HG03108 (cell line): ENCODE data around the gene FHOD3.

Source experiments
- ATAC-seq: cut with Tn5 transposase; IDR thresholded peaks from one replicate; pipeline ENCODE4 v1.9.1; 2021; ENCODE audit warnings: moderate library complexity; ENCODE audit not compliant: unreplicated experiment

The FHOD3 gene

DNA sequence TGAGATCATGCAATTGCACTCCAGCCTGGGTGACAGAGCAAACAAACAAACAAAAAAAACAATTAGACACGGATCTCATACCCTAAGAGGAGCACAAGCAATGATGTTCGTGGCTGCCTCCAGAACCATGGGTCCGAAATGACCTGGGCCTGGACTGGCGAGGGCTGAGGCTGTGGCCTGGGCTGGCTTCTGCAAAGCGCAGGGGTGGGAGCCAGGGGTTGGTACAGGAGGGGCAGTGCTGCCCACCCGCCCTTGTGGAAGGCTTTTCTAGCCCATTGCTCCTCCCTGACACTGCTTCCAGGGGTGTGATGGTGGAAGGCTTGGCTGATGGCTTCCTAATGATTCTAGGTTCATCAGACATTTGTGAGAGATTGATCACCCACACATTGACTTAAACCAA lies 167.8 kb downstream of the FHOD3 start:
- no peak for ATAC-seq

DNA sequence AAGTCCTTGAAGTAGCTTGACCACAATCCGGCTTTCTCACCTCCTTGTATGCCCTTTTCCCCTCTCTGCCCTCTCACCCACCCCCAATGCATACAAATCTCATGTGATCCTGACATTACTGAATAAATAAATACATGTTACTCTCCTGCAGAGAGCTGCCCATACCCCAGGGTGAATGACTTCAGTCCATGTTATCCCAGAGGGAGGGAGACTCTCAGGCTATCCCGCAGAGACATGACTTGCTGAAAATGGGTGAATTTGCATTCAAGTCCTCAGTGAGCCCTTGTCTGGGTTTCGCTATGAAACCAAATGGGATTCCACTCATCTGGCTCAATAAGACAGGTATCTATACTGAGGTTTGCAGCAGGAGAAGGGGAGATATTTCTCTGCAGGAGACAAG lies 168.5 kb downstream of the FHOD3 start:
- ATAC-seq, result no peak

DNA sequence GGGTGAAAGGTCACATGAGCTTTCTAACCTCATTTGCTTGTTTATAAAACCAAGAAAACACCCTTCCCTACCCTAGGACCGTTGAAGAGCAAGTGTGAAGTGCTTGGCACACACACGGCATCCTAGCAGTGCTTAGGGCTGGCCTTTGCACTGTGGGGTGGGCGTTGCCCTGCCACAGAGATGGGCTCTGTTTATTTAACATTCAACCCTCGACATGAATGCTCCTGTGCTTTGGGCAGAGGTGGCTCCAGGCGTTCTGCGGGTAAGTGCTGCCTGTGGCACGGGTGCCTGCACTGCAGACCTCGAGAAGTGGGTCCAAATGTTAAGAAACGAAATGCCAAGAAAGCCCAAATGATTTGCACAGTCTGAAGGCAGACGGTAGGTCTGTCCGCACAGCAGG lies 170.1 kb downstream of the FHOD3 start:
- ATAC-seq, result no peak

DNA sequence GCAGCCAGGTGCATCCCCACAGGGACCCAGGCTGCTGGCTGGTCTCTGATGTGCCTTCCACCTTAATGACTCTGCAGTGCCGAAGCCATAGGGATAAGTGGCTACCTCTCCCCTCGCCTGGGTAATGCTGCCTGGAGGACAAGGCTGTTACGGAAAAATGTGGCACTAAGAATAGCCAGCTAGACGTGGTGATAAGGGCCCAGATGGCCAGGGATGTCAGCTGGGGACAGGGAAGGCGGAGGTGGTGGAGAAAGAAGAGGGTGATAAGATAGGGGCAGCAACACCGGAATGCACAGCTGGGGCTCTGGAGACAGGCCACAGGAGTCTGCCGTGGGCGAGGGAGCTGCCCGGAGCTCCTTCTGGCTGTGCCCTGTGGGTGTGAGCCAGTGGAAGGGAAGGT lies 170.6 kb downstream of the FHOD3 start:
- ATAC-seq, result no peak

DNA sequence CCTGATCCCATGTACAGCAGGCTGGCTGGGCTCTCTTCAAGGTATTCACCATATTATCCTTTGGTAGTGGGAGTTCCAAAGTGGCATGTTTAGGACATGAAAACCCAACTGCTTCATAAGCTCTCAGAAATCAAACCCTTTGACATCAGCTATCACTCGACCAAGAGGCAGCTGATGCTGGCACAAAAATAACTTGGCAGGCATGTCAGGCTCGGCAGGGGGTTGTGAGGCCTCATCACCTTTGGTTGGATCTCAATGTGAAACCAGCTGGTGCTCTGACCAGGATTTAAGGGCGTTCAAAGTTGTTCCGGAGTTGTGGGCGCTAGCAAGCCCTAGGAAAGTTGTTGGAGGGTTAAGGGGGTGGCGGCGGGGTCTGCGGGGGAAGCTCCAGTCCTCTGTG lies 171.9 kb downstream of the FHOD3 start:
- ATAC-seq, result no peak

DNA sequence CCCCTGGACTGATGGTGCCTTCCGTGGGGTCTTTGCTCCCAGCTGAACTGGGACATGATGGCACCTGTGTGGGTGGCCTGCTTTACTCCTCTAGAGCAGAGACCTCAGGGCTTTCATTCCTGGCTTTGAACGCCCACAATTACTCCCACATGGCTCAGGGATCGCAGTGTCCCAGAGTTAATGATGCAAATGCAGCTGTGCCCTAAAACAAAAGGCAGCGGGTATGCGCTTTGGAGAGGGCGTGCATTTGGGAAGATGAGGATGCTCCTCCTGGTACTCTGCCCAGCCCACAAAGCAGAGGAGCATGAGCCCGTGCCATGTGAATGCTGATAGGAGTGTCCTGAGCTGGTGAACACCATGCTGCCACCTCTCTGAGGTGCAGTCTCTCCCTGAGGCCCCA lies 173.4 kb downstream of the FHOD3 start:
- no peak for ATAC-seq

DNA sequence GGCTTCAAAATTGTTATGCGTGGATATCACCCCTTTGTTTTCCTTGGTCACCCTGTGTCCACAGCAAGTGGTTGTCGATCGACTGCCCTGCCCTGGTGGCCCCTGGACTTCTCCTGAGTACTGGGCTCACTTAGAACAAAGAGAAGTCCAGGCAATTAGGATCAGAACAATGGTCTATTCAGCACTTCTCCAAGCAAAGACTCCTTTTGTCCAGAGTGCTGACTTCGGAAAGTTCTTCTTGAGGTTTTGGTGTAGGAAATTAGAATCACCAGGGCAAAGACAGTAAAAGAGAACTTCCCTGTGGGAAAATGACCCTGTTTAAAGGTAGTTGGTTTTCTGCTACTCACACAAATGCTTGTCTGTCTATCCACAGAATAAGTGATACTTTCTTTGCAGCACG lies 173.9 kb downstream of the FHOD3 start:
- no peak for ATAC-seq

DNA sequence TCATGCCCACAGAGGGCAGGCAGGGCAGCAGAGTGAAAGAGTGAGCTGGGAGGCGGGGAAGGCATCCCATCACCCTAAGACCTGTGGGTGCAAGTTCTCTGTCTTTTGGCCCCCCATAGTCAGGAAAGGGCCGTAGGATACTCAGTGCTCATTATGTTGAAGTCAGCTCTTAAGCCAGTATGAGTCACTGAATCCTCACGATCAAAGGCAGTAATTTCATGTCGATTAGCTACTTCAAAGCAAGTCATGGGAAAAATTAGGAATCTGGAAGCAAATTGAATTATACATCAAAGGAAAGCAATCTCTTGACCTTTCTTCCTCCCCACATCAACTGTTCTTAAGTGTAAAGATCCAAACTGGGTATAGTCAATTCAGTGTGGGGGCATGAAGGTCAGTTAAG lies 178.9 kb downstream of the FHOD3 start:
- ATAC-seq, result no peak

DNA sequence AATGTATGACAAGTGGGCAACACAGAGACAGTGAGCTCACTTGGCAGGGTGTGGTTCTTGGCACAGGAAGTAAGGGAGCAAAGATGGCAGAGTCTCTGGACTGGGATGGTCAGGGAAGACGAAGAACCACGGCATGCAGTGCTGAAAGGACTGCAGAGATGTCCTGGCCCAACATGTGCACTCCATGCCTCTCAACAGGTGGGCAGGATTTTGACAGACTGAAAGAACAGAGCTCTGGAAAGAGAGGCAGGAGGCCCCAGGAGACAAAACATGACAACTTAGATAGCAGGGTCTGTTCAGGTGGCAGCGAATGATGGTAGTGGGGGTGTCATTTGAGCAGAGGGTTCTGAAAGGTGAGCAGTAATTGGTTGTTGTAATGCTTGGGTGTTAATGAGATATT lies 180.3 kb downstream of the FHOD3 start:
- no peak for ATAC-seq

DNA sequence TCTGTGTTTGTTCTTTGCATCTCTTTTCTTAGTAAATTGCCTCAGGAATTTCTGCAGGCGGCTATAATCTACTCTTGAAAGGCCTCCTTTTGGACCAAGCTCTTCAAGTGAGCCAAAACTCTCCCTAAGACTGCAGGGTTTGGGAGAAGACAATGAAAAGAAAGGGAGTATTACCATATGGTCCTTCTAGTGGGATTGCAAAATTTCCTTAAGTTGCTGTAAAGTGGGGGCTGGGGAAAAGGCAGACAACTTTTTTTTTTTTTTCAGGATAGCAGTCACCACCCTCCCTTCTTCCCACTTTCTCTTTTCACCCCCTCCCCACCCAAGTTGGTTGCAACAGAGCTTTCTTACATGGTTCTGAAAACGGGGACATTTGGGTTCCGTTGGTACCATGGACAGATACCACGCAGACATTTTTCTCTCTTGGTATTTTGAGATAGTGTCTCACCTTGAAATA lies 183.7 kb downstream of the FHOD3 start:
- ATAC-seq, result no peak

DNA sequence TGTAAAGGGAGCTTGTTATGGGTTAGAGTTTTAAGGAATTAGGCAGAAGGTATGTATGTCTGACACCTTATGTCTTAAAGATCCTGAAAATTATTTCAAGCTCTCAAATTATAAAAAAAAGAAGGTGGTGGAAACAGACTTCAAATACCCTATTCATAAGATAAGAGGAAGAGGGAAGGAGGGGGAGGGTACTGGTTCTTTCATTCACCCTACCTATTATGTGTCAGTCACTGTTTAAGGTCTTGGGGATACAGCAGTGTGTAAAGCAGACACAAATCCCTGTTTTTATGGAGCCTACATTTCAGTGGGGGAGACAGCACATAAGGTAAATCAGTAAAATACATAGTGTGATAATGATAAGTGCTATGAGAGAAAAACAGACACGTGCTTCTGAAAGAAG lies 184.4 kb downstream of the FHOD3 start:
- no peak for ATAC-seq

DNA sequence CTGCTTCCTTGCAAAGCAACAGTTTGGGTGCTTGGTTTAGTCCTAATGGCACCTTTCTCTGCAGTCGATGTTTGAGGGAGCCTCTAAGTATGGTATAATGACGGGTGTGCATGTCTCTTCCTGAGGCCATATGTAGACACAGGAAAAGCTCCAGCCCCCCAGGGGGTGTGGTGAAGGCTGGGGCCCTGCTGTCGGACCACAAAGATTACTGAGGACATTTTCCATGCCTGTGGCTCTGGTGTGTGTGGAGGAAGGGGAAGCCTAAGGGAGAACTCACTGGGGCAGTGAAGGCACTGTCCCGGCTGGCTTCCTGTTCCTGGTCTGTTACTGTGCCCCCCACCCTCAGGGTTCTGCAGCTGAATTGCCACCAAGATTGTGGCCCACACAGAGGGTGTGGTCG lies 187.1 kb downstream of the FHOD3 start:
- ATAC-seq, result no peak

DNA sequence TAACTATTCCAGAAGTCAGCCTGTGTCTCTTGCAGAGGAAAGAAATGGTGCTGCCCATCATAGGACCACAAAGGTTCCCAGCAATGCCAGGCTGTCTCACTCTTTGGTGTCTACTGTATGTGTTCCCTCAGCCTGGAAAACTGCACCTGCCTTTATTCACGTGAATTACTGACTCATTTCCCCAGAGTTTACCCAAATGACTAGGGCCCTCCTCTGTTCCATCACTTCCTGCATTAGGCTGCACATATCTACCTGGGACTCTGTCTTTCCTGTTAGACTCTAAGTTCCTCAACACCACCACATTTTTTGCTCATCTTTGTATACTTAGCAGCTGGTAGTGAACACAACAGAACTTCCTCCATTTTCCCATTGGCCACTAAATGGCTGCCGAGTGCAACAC lies 188.3 kb downstream of the FHOD3 start:
- no peak for ATAC-seq

DNA sequence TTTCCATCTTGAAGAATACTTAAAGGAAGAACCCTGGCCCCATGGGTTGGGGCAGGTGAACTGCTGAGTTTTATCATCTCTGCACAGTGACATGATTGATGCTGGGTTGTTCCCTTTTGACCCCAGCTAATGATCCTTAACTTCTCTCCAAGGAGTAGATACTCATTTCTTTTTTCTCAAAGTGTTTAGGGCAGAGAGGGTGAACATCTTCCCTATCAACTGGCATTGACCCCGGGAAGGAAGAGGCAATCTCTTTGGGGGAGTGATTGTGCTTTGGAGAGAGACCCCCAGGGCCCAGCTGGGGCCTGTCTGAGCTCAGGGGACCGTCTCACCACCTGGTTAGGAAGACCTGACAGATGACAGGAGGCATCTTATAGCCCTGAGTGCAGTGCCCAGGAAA lies 190.6 kb downstream of the FHOD3 start:
- no peak for ATAC-seq

DNA sequence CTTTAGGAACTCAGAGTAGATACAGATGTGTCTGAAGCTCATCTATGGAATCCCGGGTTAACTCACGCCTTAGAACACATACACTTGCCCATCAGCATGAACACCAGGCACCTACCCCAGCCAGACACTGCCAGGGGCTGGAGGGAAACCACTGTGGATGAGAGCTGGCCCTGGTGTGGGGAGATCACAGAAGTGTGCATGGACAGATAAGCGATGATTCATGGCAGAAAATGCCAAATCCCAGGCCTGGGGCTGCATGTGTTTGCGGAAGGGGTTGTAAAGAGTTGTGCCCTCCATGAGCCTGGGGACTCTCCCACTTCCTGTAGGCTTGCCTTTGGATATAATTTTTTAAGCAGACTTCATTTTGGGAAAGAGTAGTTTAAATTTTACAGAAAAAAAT lies 193.4 kb downstream of the FHOD3 start:
- no peak for ATAC-seq

DNA sequence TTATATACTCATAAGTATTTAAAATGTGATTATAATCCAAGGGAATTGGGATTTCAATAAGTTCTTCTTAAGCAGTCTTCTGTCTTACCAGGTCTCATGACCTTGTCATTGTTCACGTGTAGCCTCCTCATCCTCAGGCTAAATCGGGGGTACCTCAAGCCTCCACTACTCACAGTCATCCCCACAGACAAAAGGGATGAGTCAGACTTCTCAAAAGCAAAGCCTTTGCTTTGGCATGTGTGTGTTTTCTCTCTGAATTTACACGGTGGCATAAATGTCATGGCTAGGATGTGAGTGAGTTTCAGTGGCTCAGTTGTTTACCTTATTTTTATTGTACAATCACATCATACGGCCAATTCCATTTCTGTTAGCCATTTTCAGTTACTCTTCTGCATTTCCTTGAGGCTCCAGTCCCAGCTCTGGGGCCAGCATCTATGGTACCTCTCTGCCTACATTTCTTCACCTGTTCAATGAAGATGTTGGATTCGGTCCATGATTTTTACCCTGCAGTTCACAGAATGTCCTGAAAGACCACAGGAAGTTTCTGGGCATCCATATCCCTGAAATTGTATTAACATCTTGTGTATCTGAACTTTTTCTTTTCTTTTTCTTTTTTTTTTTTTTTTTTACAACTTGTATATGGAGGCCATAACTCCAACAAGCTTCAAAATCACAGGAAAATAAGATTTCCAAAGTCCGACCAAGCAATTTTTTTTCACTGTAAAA lies 195.3 kb downstream of the FHOD3 start:
- ATAC-seq, result no peak

DNA sequence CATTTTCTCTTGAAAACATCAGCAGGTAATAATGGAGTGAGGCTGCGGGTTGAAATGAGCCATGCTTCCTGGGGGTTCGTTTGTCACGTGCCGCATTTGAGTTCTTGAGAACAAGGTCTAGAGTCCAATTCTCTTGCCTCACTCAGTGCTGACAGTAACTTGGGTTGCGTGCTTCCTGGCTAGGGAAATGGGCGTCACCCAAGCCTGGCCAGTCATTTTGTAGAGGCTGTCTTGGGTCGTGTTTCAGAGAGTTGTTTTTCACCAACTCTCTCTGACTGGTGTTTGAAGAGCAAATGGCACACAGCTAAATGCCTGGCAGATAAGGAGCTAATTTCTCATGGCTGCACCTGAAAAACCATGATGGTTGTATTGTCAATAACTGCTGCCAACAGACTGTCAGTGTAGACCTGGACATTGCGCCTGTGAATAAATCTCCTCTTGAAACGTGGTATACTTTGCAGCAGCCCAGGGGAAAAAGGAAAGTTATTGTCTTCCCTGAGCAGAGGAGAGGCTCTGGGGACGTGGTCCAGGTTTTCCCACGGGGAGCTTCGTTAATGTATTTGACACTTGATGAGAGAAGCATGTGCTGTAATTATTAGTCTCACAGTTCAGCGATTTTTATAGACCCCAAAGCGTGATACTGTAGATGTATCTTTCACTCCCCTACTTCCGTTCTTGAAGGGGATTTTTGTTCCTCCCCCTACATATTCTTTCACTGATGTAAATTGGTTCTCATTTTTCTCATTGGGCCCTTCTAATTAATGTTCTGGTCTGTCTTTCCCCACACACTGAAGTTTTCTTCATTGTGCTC lies 196.0 kb downstream of the FHOD3 start:
- no peak for ATAC-seq

DNA sequence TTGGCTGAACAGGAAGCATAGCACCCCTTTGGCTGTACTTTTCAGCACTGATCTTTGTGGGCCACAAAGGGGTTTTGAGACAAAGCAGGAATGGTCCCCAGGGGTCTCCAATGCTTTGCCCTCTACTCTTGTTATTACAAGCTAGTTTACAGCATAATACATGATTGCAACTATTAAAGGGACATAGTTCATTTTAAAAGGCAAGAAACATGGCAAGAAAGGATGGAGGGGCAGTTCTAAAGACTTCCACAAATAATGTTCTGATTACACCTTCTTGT lies 196.6 kb downstream of the FHOD3 start:
- ATAC-seq, result no peak

DNA sequence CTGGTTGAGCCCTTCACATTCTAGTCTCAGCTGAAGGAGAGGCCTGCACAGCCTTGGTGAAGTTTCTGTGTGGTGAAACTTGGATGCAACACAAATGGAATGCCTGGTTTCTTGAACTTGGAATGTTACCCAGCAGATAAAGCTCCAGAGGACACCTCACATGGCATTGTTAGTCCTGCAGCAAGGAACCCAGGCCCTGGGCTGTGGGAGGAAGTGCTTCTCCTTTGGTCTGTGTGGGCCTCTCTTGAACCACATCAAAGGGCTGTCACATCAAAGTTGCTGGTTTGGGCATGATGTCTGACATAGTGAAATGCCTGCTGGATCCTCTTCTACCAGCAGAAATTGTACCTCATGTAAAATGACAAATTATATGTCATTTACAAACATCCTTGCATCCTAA lies 198.5 kb downstream of the FHOD3 start:
- no peak for ATAC-seq

DNA sequence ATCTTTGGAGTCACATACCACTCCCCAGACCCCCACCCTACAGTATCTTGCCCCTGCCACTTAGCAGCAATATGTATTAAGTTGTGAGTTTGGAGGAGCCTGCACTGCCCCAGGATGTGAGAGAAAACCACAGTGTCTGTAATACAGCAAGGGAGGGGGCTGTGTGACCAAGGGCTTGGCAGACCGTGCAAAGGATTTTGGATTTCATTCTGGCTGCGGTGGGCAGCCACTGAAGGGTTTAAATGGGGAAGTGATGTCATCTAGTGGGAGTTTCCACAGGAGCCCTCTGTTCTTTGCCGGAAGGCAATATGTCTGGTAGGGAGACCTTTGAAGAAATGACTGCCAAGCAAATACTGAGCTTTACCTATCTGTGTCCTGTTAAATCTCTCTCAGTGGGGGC lies 202.4 kb downstream of the FHOD3 start:
- ATAC-seq, result peak; percentile 79

DNA sequence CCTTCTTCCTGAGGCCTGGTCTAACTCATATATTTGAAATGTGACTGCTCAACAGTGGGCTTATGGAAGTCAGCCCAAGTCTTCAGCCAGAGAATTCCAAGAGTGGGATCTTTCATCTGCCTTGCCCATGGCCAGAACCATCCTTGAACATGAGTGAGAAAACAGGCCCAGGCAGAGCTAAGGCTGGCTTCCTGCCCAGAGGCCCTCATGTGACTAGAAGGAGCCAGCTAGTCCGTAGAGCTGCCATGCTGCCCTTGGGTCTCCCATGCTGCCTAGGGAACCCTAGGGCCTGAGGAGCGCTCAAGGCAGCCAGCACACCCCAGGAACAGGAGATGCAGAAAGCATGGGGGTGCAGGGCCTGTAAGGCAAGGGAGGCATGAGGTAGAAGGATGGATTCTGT lies 203.6 kb downstream of the FHOD3 start:
- no peak for ATAC-seq

DNA sequence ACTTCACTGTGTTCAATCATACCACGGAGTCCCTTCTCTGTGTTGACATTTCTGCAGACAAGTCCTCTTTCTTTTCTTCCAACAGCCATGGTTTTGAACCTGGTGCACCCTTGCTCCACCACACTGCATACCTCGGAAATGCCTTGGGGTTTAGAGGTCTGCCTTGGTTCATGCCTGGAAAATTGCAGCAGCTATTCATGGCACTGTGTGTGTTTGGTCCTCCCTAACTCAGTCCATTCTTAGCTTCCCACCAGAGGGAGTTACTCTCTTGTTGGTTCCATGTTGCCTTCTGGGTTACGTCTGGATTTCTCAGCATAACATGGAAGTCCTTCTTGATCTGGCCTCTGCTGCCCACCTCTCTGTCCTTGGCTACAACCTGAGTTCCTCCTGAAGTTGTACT lies 206.0 kb downstream of the FHOD3 start:
- ATAC-seq, result no peak

DNA sequence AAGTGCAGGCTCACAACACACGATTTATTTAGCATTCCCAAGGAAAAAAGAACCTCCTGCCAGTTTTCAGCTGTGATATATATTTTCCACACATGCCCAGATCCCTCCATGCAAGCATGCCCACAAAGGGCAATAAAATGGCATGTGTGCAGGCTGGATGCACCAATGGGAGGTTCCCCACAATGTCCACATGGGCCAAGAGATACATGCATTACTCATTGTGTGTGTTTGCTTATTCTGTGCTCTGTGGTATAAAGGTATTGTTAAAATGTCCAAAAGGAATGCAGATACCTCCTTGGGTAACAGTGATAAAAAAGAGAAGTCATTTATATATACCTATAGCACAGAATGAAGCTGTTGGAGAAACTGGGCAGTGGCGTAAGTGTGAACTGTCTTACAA lies 207.4 kb downstream of the FHOD3 start:
- ATAC-seq, result no peak
